LNCaP clone FGC (cell line): Measurements from ENCODE around the gene GLIS1.

ENCODE experiments used
- DNase-seq: peaks from one replicate; pipeline ENCODE4 v3.0.0-alpha.2; 2011; ENCODE audit warnings: low read depth
- H3K4me3 ChIP-seq: 2 replicates; pipeline ENCODE4 v1.5.1; 2011; ENCODE audit warnings: mild to moderate bottlenecking, low read depth, low read length, control low read depth
- TF ChIP-seq, protein P1 (sequence below): IDR thresholded peaks from 2 replicates; pipeline ENCODE4 v1.5.1; 2012; ENCODE audit warnings: mild to moderate bottlenecking; ENCODE audit not compliant: control insufficient read depth, insufficient read depth; ENCODE audit errors: extremely low read depth

GLIS1 gene

DNA sequence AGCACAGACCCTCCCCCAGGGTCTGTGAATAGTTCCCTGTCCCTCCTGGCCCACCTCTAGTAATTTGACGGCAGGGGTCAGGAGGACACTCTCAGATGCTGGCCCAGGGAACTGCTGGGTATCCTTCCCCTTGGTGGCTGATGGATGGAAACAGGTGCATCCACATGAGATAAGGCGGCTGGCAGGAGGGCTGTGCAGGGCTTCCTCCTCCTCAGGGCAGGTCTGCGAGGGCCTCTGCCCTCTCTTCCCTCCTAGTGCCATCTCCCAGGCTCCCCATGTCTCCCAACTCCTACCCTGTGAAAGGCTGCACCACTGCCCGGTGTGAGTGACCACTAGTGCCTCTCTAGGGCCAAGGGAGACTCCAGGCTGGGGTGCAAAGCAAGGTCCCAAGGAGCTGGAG is 123.9 kb downstream of the GLIS1 start:
- DNase-seq = no peak
- TF ChIP-seq, protein P1, sequence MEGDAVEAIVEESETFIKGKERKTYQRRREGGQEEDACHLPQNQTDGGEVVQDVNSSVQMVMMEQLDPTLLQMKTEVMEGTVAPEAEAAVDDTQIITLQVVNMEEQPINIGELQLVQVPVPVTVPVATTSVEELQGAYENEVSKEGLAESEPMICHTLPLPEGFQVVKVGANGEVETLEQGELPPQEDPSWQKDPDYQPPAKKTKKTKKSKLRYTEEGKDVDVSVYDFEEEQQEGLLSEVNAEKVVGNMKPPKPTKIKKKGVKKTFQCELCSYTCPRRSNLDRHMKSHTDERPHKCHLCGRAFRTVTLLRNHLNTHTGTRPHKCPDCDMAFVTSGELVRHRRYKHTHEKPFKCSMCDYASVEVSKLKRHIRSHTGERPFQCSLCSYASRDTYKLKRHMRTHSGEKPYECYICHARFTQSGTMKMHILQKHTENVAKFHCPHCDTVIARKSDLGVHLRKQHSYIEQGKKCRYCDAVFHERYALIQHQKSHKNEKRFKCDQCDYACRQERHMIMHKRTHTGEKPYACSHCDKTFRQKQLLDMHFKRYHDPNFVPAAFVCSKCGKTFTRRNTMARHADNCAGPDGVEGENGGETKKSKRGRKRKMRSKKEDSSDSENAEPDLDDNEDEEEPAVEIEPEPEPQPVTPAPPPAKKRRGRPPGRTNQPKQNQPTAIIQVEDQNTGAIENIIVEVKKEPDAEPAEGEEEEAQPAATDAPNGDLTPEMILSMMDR = no peak
- H3K4me3 ChIP-seq = no peak overlapping the region

DNA sequence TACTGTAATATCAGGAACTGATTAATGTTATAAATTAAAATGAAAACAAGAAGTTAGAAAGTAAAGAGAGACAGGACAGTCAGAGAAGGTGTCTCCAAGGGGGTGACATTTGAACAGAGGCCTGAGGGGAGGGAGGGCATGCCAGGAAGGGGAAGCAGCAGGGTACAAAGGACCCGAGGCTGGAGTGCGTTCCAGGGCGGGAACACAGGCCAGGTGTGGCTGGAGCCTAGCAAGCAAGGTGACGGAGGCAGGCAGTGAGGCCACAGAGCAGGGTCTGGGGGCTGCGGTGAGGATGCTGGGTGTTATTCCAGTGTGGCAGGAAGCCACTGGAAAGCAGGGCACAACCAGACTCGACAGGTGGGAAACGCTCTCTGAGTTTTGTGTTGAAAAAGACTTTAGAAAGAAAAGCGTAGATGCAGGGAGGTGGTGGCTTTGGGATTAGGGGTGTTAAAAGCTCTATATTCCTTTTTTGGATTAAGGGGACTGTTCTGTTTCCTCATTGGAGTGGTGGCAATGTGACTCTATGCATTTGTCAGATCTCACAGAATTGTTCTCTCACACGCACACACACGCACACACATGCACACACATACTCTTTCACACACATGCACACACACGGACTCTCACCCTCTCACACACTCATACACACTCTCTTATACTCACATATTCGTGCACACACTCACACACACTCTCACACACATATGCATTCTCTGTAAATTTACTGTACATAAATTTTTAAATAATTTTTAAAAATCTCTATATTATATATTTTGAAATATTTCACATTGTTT is 124.5 kb downstream of the GLIS1 start:
- DNase-seq = no peak
- H3K4me3 ChIP-seq = no peak overlapping the region

DNA sequence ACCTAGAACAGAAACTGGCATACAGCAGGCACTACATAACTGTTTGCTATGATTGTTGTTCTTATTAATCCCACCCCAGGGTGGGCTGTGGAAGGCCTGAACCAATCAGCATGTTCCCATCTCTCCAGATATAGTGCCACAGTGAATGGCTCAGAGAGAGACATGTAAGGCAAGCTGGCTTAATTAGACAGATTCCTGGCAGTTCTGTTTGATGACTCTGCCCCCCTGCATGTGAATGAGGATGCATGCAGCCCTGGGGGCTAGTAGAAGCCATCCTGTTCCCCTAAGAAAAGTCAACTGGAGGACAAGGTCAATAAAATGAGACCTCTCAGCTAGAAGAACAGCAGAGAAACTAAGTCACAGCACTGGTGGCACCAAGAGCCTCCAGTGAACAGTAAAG is 130.3 kb downstream of the GLIS1 start:
- no peak for DNase-seq
- H3K4me3 ChIP-seq = no peak overlapping the region
- TF ChIP-seq, protein P1 = no peak

More for the DNA sequence above, 124.5 kb downstream of the GLIS1 start:
- TF ChIP-seq, protein P1 = no peak

DNA sequence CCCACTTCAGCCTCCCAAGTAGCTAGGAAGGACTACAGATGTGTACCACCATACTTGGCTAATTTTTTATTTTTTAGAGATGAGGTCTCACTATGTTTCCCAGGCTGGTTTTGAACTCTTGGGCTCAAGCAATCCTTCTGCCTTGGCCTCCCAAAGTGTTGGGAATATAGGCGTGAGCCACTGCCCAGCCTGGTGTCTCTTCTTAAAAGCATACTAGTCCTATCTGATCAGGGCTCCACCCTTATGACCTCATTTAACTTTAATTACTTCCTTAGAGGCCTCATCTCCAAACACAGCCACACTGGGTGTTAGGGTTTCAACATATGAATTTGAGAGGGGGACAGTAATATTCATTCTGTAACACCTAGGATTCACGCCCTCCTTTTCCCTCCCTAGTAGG is 130.9 kb downstream of the GLIS1 start:
- H3K4me3 ChIP-seq = no peak overlapping the region
- DNase-seq = no peak

DNA sequence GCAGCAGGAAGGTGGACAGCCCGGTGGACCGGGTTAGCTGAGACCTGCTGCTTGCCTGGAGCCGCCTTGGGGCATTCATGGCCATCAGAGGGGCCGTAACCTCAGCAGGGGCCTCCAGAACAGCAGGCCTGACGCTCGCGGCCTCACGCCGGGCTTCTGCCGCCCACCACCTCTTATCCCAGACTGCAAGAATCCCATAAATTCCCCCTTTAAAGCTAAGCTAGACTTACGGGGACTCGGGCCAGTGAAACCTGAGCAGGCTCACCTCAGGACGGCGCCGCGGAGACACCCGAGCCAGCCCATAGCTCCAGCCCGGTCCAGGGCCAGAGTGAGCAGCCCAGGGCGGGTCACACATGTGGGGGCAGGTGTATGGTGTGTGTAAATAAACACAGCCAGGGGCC is 132.3 kb downstream of the GLIS1 start:
- no peak for DNase-seq
- no peak overlapping the region for H3K4me3 ChIP-seq
- TF ChIP-seq, protein P1 = no peak

More for the DNA sequence above, 130.9 kb downstream of the GLIS1 start:
- TF ChIP-seq, protein P1 = no peak

DNA sequence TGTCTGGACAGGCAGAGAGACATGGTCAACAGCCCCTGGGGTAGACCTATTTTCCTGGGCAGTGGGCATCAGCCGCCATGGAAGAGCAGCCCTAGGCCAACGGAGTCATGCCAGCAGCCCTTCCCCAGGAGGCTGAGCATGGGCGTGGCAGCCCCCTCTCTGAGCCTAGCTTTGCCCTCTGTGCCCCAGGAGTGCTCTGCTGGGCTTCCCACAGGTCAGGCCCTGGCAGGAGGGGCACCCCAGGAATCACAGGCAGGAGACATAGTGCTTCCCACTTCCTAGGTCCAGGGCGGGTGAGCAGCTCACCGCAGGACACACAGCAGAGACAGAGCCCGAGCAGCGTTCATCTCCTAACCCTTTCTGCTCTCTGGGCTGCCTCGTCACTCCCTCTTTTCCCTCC is 132.8 kb downstream of the GLIS1 start:
- DNase-seq = no peak
- TF ChIP-seq, protein P1 = no peak

DNA sequence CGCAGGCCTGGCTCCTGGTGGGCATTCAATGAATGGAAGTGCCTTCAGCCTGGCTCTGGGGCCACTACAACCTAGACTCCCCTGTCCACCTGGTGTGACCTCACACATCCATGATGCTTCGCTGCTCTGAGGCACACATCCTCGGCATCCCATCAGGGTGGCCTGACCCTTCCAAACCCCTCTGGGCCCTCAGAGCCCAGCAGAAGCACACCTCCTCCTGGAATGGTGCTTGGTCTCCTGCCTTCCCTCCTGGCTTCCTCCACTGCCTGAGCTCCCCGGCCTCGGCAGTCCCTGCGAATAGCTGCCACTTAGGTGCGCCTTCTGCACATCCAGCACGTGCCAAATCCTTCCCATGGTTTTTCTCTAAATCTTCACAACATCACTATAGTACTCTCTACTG is 133.8 kb downstream of the GLIS1 start:
- H3K4me3 ChIP-seq = no peak overlapping the region
- TF ChIP-seq, protein P1 = no peak
- DNase-seq = no peak

More for the DNA sequence above, 132.8 kb downstream of the GLIS1 start:
- H3K4me3 ChIP-seq = no peak overlapping the region
